GM12878 (cell line): ENCODE results near the gene PPIL6. TPM values are rescaled to one million over a fixed set of nuclear protein-coding genes. Genes with fewer than 3 reads are reported as not detected.

Experiments used
- ATAC-seq: fragments of 200-7000 bp; cut with Tn5 transposase; 3 replicates; pipeline ENCODE4 v1.9.1; 2020; ENCODE audit warnings: mild to moderate bottlenecking, moderate library complexity
- BruUV-seq: library from RNA; stranded (reverse); fragments of 400-500 nt; replicated peaks from 2 replicates; lab custom pipeline; 2021; lab: Mats Ljungman, UMichigan
- CTCF ChIA-PET: fragments of 300-600 bp; sonication (Branson Sonifier 250); formaldehyde crosslinking; extraction: SDS; loops from one replicate; lab custom pipeline; 2021; ENCODE audit warnings: inconsistent platforms; lab: Yijun Ruan, JAX
- POLR2A ChIA-PET: fragments of 350-600 bp; formaldehyde crosslinking; extraction: SDS; loops from one replicate; lab custom pipeline; 2021; ENCODE audit warnings: inconsistent platforms; lab: Charles Lee
- RAD21 ChIA-PET: fragments of 300-600 bp; sonication (Branson Sonifier 250); formaldehyde crosslinking; loops from one replicate; lab custom pipeline; 2023; ENCODE audit warnings: antibody characterized with exemption; ENCODE audit not compliant: unreplicated experiment; lab: Charles Lee
- SMC1A ChIA-PET: fragments of 300-600 bp; sonication (Branson Sonifier 250); formaldehyde crosslinking; loops from one replicate; lab custom pipeline; 2023; ENCODE audit not compliant: unreplicated experiment, uncharacterized antibody; lab: Charles Lee
- DNase-seq: peaks from one replicate; pipeline ENCODE4 v3.0.0-alpha.2; 2011; ENCODE audit warnings: low read depth, low spot score
- FAIRE-seq: peaks from 3 replicates; lab custom pipeline; 2011; peaks lifted over from hg19 to GRCh38; lab: Jason Lieb, UNC
- H2AFZ ChIP-seq: 2 replicates; pipeline ENCODE4 v1.6.0; 2011; ENCODE audit warnings: low read depth, low read length, control low read depth; ENCODE audit not compliant: control insufficient read depth
- H3K27ac ChIP-seq: 2 replicates; pipeline ENCODE4 v1.5.1; 2011; ENCODE audit warnings: control low read depth; ENCODE audit not compliant: control insufficient read depth, insufficient read depth
- H3K27me3 ChIP-seq, 2 experiments: replicated peaks in 1 of 2; 2 replicates each; pipeline versions ENCODE4 v1.6.0 to v1.6.1; 2011; ENCODE audit warnings: low read length in 1 of 2; ENCODE audit not compliant: control insufficient read depth in 2 of 2, insufficient read depth in 2 of 2
- H3K36me3 ChIP-seq, 2 experiments: 2 replicates each; pipeline ENCODE4 v1.5.1; 2011; ENCODE audit warnings: low read length in 1 of 2; ENCODE audit not compliant: control insufficient read depth in 2 of 2, insufficient read depth in 2 of 2
- H3K4me1 ChIP-seq: 2 replicates; pipeline ENCODE4 v1.6.1; 2011; ENCODE audit warnings: mild to moderate bottlenecking, low read length, moderate library complexity, mixed read lengths; ENCODE audit not compliant: control insufficient read depth, insufficient read depth
- H3K4me2 ChIP-seq: 2 replicates; pipeline ENCODE4 v1.6.0; 2011; ENCODE audit warnings: control low read depth; ENCODE audit not compliant: control insufficient read depth, insufficient read depth
- H3K4me3 ChIP-seq: fragments of 200-600 bp; sonication (generic); 2 replicates; pipeline ENCODE4 v1.5.1; 2016
- H3K79me2 ChIP-seq: 2 replicates; pipeline ENCODE4 v1.6.0; 2011; ENCODE audit warnings: low read length; ENCODE audit not compliant: control insufficient read depth, insufficient read depth
- H3K9ac ChIP-seq: 2 replicates; pipeline ENCODE4 v1.8.0; 2011; ENCODE audit warnings: low read length, control low read depth, mixed read lengths; ENCODE audit not compliant: control insufficient read depth, insufficient read depth
- H3K9me3 ChIP-seq: replicated peaks from 3 replicates; pipeline ENCODE4 v1.5.1; 2011; ENCODE audit warnings: mild to moderate bottlenecking, low read length; ENCODE audit not compliant: control insufficient read depth, insufficient read depth
- H4K20me1 ChIP-seq: 2 replicates; pipeline ENCODE4 v1.6.0; 2011; ENCODE audit not compliant: control insufficient read depth, insufficient read depth
- CTCF ChIP-seq, 3 experiments: IDR thresholded peaks in 2 of 3; conservative IDR thresholded peaks in 1 of 3; 2 replicates each; pipeline ENCODE4 v1.5.1; 2011; ENCODE audit warnings: low read depth in 3 of 3, low read length in 3 of 3, mild to moderate bottlenecking in 3 of 3, control low read depth in 2 of 3, moderate library complexity in 2 of 3, inconsistent platforms in 1 of 3, mixed read lengths in 1 of 3; ENCODE audit not compliant: control insufficient read depth in 2 of 3, insufficient read depth in 1 of 3; ENCODE audit errors: extremely low read depth in 1 of 3
- IKZF1 ChIP-seq: fragments of 450-650 bp; conservative IDR thresholded peaks from 2 replicates; pipeline ENCODE4 v1.6.1; 2017; ENCODE audit warnings: antibody characterized with exemption, mild to moderate bottlenecking
- IKZF2 ChIP-seq, 2 experiments: fragments of 450-650 bp; IDR thresholded peaks; 2 replicates each; pipeline ENCODE4 v1.6.1; 2017; ENCODE audit warnings: mild to moderate bottlenecking in 2 of 2, moderate library complexity in 2 of 2
- WRNIP1 ChIP-seq: IDR thresholded peaks from 2 replicates; pipeline ENCODE4 v1.6.1; 2011; ENCODE audit warnings: low read depth, low read length, improper control_type of control experiment, borderline replicate concordance
- ZNF687 ChIP-seq: fragments of 450-650 bp; IDR thresholded peaks from 2 replicates; pipeline ENCODE4 v1.6.1; 2017; ENCODE audit warnings: mild to moderate bottlenecking, moderate library complexity
- WGBS: methylation state at CpG from one replicate; pipeline ENCODE4 v1.1.6; 2016; ENCODE audit warnings: low lambda C conversion rate; ENCODE audit not compliant: insufficient replicate concordance, insufficient coverage; ENCODE audit errors: missing lambda C conversion rate; 5-methylcytosine and 5-hydroxymethylcytosine counted together
- in situ Hi-C: fragments of 300-500 bp; cut with MboI; formaldehyde crosslinking; loops from 9 replicates; pipeline ENCODE4 v1.14.3; 2018; ENCODE audit warnings: mixed read lengths
- intact Hi-C: fragments of 100-400 bp; cut with micrococcal nuclease; formaldehyde crosslinking; loops from one replicate; pipeline ENCODE4 v1.14.2; 2022; ENCODE audit not compliant: unreplicated experiment
- polyA plus RNA-seq, 11 experiments: library from polyadenylated mRNA; depleted of rRNA in 4 of 11; unstranded in 6 of 11; stranded (reverse) in 5 of 11; fragments of >200 nt; fragmentation: Nextera tagmentation in 4 of 11; fragmentation: Illumina TruSeq in 1 of 11; extraction: Ambion mirVana in 4 of 11; extraction: Trizol in 1 of 11; gene quantifications; 1 replicate in 1 of 11; 2 replicates in 10 of 11; pipeline versions ENCODE4 v1.2.1 to v1.2.3, GENCODE V29; 2011 to 2016; ENCODE audit warnings: inconsistent platforms in 2 of 11, missing spikeins in 2 of 11, low read depth in 1 of 11
- total RNA-seq, 4 experiments: library from RNA; depleted of rRNA in 3 of 4; stranded (reverse); fragments of >200 nt in 3 of 4; fragmentation: Illumina TruSeq in 1 of 4; extraction: Trizol in 1 of 4; gene quantifications; 2 replicates each; pipeline versions ENCODE4 v1.2.1 to v1.2.3, GENCODE V29; 2013 to 2021

PPIL6 gene
- total and polyA plus RNA-seq, 10 of the 15 experiments (the other 5 are each of a cell fraction or from before 2014, with no cell fraction given), result 0.01 to 0.26 (median 0.12) TPM; not detected in 5

- H3K9ac ChIP-seq, result peak overlapping the region; percentile 14; the same call in 1 of the 2 replicates
- BruUV-seq, result no TSS peak
- RAD21 ChIA-PET, result interaction anchor here (1.4 to 5.5 kb wide), 4 partner anchors 13 to 36 kb away, joined by 4 to 97 read pairs (median 15); partner anchors contain the start of gene MICAL1
- ATAC-seq, result peak; percentile 77
- SMC1A ChIA-PET, result interaction anchor here (1.6 to 9.4 kb wide), 5 partner anchors 9 to 36 kb away, joined by 4 to 148 read pairs (median 22); partner anchors contain the start of genes MICAL1, PPIL6 and SMPD2
- H3K9me3 ChIP-seq, result no peaks in the 10 kb centered on the region
- no peaks in the 10 kb centered on the region for H4K20me1 ChIP-seq
- peaks cover 74% of the 10 kb centered on the region for H3K79me2 ChIP-seq
- CTCF ChIA-PET, result interaction anchor here (1.4 to 2.0 kb wide), 2 partner anchors 14 to 21 kb away, joined by 4 to 5 read pairs; no protein-coding TSS in a partner anchor
- no peak for DNase-seq
- no peak for TF ChIP-seq CTCF (IDR thresholded peaks at IDR 0.05 in 2 of 3, conservative IDR thresholded peaks at IDR 0.05 in 1 of 3; ENCODE audit: control insufficient read depth in 2 of 3, extremely low read depth in 1 of 3, insufficient read depth in 1 of 3, low read depth in 3 of 3, low read length in 3 of 3)
- TF ChIP-seq IKZF1, result peak; percentile 45; the same call in 1 of the 2 replicates
- peak; percentile 47; the same call in 1 of the 2 replicates for TF ChIP-seq ZNF687
- TF ChIP-seq WRNIP1, result 0 out of 2 replicates have a peak, but pooled peaks have one; percentile 61
- peak in 1 of 2 experiments; percentile 16; a peak in 1 of 4 replicates for TF ChIP-seq IKZF2 (IDR thresholded peaks at IDR 0.05)
- H3K36me3 ChIP-seq, result peaks cover 0 to 29% of the 10 kb centered on the region in 2 experiments
- H3K4me2 ChIP-seq, result peak overlapping the region; percentile 84
- peaks cover 10% of the 10 kb centered on the region for H3K4me1 ChIP-seq
- in situ Hi-C loops, result no loop called here
- no peak overlapping the region for H2AFZ ChIP-seq
- peak overlapping the region; percentile 64 for H3K27ac ChIP-seq
- no peak for FAIRE-seq
- peak overlapping the region; percentile 56 for H3K4me3 ChIP-seq
- intact Hi-C loops, result loop anchor here (10.0 kb wide), 1 partner anchor 707 kb away; the partner anchor contains the start of gene CDC40
- POLR2A ChIA-PET, result interaction anchor here (0.6 to 9.3 kb wide), 3 partner anchors 18 to 37 kb away, joined by 3 to 132 read pairs (median 3); partner anchors contain the start of gene MICAL1
- WGBS, result 48% methylated on average over 2 of the region's 2 CpGs
- no peaks in the 10 kb centered on the region for H3K27me3 ChIP-seq
These were observed 37.3 kb upstream of the PPIL6 start for GRCh38 chr6:109477725-109478124.
